ENCODE data around the gene ACTA1. TPM values are rescaled to one million over a fixed set of nuclear protein-coding genes. Genes with fewer than 3 reads are reported as not detected.
"Not testable (repeated sequence)": the region's sequence is repeated elsewhere in the genome, so short reads cannot be mapped to it uniquely, and the experiment has no call there.

The ACTA1 gene
- total RNA-seq, 1 donor from 2014 or later, result 0.32 TPM

DNA sequence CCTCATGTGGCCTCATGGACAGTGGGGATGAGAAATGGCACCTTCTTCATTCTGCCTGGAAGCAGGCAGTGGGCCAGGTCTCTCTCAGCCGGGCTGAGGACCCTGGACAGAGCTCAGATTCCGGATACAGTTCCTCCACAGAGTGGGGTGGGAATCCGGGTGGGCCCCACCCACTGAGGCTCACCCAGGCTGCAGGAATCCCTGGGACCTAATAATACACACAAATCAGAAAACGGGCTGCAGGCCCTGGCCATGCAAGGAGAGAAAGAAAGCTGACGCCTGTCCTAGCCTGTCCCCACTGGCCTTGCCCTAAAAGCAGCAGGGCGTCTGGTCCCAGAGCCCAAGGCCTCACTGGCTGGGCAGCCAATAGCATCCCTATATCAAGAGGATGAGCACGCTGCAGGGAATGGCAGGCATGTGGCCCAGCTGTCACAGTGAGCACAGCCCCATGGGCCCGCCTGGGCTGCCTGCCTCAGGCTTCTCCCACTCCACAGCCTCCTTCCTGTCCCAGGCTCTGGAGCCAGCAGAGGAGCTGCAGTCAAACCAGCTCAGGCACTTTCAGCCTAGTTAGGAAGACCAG, 25.3 kb downstream of the ACTA1 start:
- Histone ChIP-seq H3K4me3 (no peak overlapping the region), H3K4me1 (peaks cover 29% of the 10 kb centered on the region), H3K9me3 (no peaks in the 10 kb centered on the region), H3K27ac (no peak overlapping the region), H3K27me3 (ENCODE audit: low read depth) (peaks cover 55% of the 10 kb centered on the region), H3K36me3 (no peaks in the 10 kb centered on the region)
- intact Hi-C loops (cut with DNase I), result no loop called here
- ATAC-seq (no peak), DNase-seq (no peak)
- TF ChIP-seq, protein P1, sequence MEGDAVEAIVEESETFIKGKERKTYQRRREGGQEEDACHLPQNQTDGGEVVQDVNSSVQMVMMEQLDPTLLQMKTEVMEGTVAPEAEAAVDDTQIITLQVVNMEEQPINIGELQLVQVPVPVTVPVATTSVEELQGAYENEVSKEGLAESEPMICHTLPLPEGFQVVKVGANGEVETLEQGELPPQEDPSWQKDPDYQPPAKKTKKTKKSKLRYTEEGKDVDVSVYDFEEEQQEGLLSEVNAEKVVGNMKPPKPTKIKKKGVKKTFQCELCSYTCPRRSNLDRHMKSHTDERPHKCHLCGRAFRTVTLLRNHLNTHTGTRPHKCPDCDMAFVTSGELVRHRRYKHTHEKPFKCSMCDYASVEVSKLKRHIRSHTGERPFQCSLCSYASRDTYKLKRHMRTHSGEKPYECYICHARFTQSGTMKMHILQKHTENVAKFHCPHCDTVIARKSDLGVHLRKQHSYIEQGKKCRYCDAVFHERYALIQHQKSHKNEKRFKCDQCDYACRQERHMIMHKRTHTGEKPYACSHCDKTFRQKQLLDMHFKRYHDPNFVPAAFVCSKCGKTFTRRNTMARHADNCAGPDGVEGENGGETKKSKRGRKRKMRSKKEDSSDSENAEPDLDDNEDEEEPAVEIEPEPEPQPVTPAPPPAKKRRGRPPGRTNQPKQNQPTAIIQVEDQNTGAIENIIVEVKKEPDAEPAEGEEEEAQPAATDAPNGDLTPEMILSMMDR (IDR thresholded peaks at IDR 0.05), result no peak

DNA sequence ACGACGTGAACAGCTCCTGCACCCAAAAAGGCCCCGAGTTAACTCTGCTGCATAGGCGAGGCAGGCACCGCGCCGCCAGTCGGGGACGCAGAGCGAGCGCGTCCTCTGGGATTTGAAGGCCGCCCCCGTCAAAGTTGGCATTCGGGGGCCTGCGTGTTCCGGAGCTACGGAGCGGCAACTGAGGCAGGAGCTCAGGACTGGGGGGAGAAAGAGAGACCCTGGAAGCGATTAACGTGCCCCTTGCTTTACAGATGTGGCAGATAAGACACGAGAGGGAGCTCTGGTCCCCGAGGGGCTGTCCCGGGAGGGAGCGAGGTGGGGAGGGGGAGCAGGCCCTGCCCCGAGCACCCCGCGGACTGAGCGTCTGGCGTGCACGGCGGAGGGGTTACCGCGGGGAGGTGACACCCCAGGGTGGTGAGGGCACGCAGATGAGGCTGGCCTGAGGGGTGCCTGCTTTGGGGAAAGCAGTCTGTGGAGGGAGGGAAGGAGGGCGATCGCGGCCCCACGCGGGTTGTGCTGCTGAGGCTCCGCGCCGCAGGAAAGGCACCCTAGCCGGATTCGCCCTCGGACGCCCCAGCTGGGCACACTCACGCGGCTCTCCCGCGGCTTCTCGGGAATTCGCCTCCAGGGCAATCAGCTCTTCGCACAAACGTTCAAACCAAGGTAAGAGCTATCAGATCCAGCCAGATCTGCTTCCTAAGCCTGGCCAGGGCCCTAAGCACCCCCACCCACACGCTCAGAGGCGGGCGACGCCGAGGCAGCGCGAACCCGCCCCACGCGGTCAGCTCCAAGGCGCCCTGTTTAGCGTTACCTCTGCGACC, 26.5 kb downstream of the ACTA1 start:
- no peaks in the 10 kb centered on the region for H3K36me3 ChIP-seq
- peak overlapping the region; percentile 41 for H3K4me3 ChIP-seq
- no peak overlapping the region for H3K27ac ChIP-seq
- ATAC-seq (peak; percentile 12 to 15), DNase-seq (no peak)
- H3K4me1 ChIP-seq, result peaks cover 29% of the 10 kb centered on the region
- H3K27me3 ChIP-seq (ENCODE audit: low read depth), result peaks cover 55% of the 10 kb centered on the region
- TF ChIP-seq, protein P1 (IDR thresholded peaks at IDR 0.05), result no peak
- intact Hi-C loops (cut with DNase I), result no loop called here
- H3K9me3 ChIP-seq, result no peaks in the 10 kb centered on the region

DNA sequence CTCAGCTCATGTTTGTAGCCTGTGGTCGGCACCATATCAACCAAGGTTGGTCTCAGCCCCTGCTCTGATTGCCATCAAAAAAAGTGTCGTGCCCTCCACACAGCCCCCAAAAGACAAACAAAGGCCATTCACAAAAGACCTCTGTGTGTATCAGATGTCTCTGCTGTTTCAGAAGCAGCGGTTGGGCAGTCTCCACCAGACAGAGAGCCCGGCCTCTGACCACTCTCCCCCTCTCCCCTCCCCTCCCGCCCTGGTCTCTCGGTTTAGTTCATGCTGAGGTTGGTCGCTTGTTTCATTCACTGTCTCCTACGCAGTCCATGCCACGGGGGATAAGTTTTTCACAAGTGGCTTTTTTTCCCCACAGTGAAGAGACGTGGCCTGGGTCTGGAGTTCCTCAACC, 27.1 kb downstream of the ACTA1 start:
- no peak overlapping the region for H3K27ac ChIP-seq
- no peaks in the 10 kb centered on the region for H3K36me3 ChIP-seq
- no peak for ATAC-seq
- DNase-seq, result no peak
- H3K4me1 ChIP-seq, result peaks cover 29% of the 10 kb centered on the region
- peak overlapping the region; percentile 41 for H3K4me3 ChIP-seq
- TF ChIP-seq, protein P1 (IDR thresholded peaks at IDR 0.05), result no peak
- intact Hi-C loops (cut with DNase I), result no loop called here
- no peaks in the 10 kb centered on the region for H3K9me3 ChIP-seq
- H3K27me3 ChIP-seq (ENCODE audit: low read depth), result peaks cover 55% of the 10 kb centered on the region

DNA sequence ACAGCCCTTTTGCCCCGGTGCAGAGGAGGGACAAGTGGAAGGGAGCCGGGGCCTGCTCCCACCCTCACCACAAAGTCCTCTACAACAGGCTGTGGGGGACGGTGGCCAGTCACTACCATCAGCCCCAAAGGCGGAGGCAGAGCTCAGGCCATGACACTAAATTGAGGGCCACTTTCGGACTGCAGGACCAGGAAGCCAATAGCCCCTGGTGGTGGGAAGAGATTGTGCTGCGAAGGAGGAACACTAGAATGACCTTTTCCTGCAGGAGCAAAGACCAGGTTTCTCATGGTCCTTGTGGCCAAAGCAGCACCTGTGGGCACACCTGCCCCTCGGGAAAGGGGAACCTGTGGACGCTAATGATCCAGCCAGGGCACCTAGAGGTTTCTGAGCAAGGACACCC, 30.3 kb downstream of the ACTA1 start:
- TF ChIP-seq, protein P1 (IDR thresholded peaks at IDR 0.05), result no peak
- intact Hi-C loops (cut with DNase I), result no loop called here
- Histone ChIP-seq H3K27me3 (ENCODE audit: low read depth) (peaks cover 38% of the 10 kb centered on the region), H3K4me1 (peaks cover 11% of the 10 kb centered on the region), H3K36me3 (no peaks in the 10 kb centered on the region), H3K9me3 (no peaks in the 10 kb centered on the region), H3K27ac (no peak overlapping the region), H3K4me3 (no peak overlapping the region)
- ATAC-seq, result no peak
- DNase-seq, result no peak

DNA sequence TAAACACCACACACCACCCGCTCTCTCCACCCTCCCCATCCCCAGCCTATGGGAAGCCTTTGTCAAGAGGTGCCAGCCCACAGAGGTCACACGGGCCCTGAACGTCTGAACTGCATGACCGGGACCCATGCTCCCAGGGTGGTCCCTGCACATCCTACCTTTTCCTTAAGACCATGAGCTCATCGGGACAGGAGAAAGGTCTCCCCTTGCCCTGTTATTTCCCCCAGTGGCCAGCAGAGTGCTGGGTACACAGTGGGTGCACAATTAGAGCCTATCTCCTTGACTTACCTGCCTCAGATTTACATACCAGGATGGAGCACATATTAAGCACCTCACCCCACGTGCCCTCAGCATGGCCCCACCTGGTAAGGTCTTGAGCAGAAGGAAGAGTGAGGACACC, 30.9 kb downstream of the ACTA1 start:
- intact Hi-C loops (cut with DNase I), result no loop called here
- H3K4me1 ChIP-seq, result peaks cover 10% of the 10 kb centered on the region
- no peak for DNase-seq
- no peaks in the 10 kb centered on the region for H3K9me3 ChIP-seq
- TF ChIP-seq, protein P1 (IDR thresholded peaks at IDR 0.05), result no peak
- no peak for ATAC-seq
- no peak overlapping the region for H3K27ac ChIP-seq
- peaks cover 32% of the 10 kb centered on the region for H3K27me3 ChIP-seq (ENCODE audit: low read depth)
- H3K36me3 ChIP-seq, result no peaks in the 10 kb centered on the region
- H3K4me3 ChIP-seq, result no peak overlapping the region

DNA sequence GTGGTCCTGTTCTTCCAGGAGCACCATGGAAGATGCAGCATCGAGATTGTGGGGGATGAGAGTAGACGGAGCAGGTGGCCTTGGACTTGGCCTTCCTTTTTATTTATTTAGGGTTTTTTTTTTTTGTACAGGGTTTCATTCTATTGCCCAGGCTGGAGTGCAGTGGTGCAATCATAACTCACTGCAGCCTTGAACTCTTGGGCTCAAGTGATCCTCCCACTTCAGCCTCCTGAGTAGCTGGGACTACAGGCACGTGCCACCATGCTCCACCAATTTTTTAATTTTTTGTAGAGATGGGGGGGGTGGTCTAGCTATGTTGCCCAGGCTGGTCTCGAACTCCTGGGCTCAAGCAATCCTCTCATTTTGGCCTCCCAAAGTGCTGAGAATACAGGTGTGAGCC, 31.6 kb downstream of the ACTA1 start:
- ATAC-seq; DNase-seq; H3K27ac ChIP-seq; H3K36me3 ChIP-seq; H3K4me3 ChIP-seq; H3K9me3 ChIP-seq; intact Hi-C loops (cut with DNase I); H3K4me1 ChIP-seq: not testable (repeated sequence)
- peaks cover 25% of the 10 kb centered on the region for H3K27me3 ChIP-seq (ENCODE audit: low read depth)
